Stimulated activated effector memory CD8-positive, alpha-beta T cell treated with anti-CD3 and anti-CD28 coated beads, Interleukin-12 subunit alpha, Interleukin-12 subunit beta, amount 100 ng/mL, for 72 hours (primary cell): ENCODE measurements around the gene MT3.

ENCODE experiments used
- ATAC-seq: fragments of 150-1000 bp; cut with Tn5 transposase; 2 replicates; pipeline ENCODE4 v1.10.0; 2021
- DNase-seq, 2 donors: peaks; one replicate each; pipeline ENCODE4 v3.0.0; 2021 to 2022; ENCODE audit warnings: low spot score in 2 of 2
- H3K27ac Mint-ChIP-seq: one replicate; pipeline ENCODE4 v1.8.0; 2022; ENCODE audit warnings: mild to moderate bottlenecking, mixed read lengths
- H3K36me3 Mint-ChIP-seq: one replicate; pipeline ENCODE4 v1.8.0; 2022; ENCODE audit warnings: mild to moderate bottlenecking, mixed read lengths
- H3K4me1 Mint-ChIP-seq: one replicate; pipeline ENCODE4 v1.8.0; 2022; ENCODE audit warnings: mixed read lengths
- H3K4me3 Mint-ChIP-seq: one replicate; pipeline ENCODE4 v1.8.0; 2022; ENCODE audit warnings: mild to moderate bottlenecking, mixed read lengths
- H3K9me3 Mint-ChIP-seq: one replicate; pipeline ENCODE4 v1.8.0; 2022; ENCODE audit warnings: mixed read lengths

The MT3 gene

GRCh38 chr16:56640076-56640475, 50.7 kb downstream of the MT3 start:
- Mint-ChIP-seq H3K36me3 (no peaks in the 10 kb centered on the region), H3K4me1 (peaks cover 38% of the 10 kb centered on the region), H3K9me3 (no peaks in the 10 kb centered on the region), H3K27ac (no peak overlapping the region), H3K4me3 (no peak overlapping the region)
- DNase-seq (no peak), ATAC-seq (no peak)
